Fibroblast of skin of left quadriceps (primary cell): ENCODE results near the gene EPS8L1.

ENCODE experiments used
- DNase-seq, 2 experiments: peaks; one replicate each; pipeline ENCODE4 v3.0.0-alpha.2; 2013; ENCODE audit warnings: low read depth in 2 of 2

EPS8L1 gene

GRCh38 chr19:55115446-55116065, 39.9 kb downstream of the EPS8L1 start:
- no peak for DNase-seq

- no peak for DNase-seq
Observed at GRCh38 chr19:55116232-55116858, 40.7 kb downstream of the EPS8L1 start.

- no peak for DNase-seq
Observed at GRCh38 chr19:55116859-55117662, 41.4 kb downstream of the EPS8L1 start, which contains the start of gene PPP1R12C. PPP1R12C (minus strand) TSS chr19:55117637; CDS start chr19:55117543, 94 bp downstream.

GRCh38 chr19:55117663-55118391, 42.2 kb downstream of the EPS8L1 start:
- DNase-seq: peak; percentile 96 to 98

- DNase-seq: no peak
Observed at GRCh38 chr19:55118401-55118991, 42.8 kb downstream of the EPS8L1 start.

- no peak for DNase-seq
Observed at GRCh38 chr19:55119053-55119452, 43.4 kb downstream of the EPS8L1 start.

GRCh38 chr19:55131421-55131820, 55.8 kb downstream of the EPS8L1 start:
- DNase-seq: peak; percentile 63 to 64

GRCh38 chr19:55132453-55133129, 56.9 kb downstream of the EPS8L1 start:
- DNase-seq: no peak

GRCh38 chr19:55133639-55134444, 58.2 kb downstream of the EPS8L1 start:
- DNase-seq: no peak

- DNase-seq: no peak
Observed at GRCh38 chr19:55134736-55135135, 59.1 kb downstream of the EPS8L1 start.

- DNase-seq: no peak
Observed at GRCh38 chr19:55136399-55137102, 60.9 kb downstream of the EPS8L1 start.
